ENCODE results near the gene C1orf52.

DNA sequence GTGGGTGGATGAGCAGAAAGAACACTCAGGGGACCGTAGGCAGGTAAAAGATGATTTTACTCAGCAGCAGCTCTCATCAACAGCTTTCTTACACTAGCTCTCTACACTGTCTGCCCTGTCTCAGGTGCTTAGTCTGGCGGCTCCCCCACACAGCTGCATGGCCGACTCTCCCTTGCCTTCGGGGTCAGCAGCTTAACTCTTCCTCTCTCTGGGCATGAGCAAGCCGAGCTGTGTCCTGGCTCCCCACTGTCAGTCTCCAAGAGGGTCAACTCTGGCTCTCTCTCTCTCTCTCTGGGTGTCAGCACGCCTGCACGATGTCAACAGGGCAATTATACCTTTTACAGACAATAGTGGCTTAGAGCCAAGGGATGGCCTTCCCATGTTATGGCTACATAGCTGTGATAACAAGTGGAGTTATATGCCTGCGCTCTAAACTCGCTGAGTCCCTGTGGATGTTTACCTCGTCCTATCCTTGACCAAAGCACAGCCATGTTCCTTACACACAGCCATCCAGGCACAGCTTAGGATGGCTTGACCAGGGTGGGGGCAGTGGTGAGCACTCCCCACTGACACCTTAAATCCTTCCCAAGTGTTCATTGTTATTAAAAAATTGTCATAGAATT, 20.1 kb upstream of the C1orf52 start:
- TF ChIP-seq SMAD3 (CRISPR knock-in tag; conservative IDR thresholded peaks at IDR 0.05) (peak; percentile 73; the same call in 1 of the 2 replicates), ZNF143 (CRISPR knock-in tag; IDR thresholded peaks at IDR 0.05) (no peak), ZC3H4 (CRISPR knock-in tag; IDR thresholded peaks at IDR 0.05; ENCODE audit: borderline replicate concordance) (no peak), CHD1 (IDR thresholded peaks at IDR 0.05; ENCODE audit: low read length) (no peak), ZNF124 (CRISPR knock-in tag; IDR thresholded peaks at IDR 0.05) (no peak), POLR3G (IDR thresholded peaks at IDR 0.05; ENCODE audit: extremely low read depth, insufficient read length, insufficient replicate concordance) (no peak)
- TF ChIP-seq, protein P1, sequence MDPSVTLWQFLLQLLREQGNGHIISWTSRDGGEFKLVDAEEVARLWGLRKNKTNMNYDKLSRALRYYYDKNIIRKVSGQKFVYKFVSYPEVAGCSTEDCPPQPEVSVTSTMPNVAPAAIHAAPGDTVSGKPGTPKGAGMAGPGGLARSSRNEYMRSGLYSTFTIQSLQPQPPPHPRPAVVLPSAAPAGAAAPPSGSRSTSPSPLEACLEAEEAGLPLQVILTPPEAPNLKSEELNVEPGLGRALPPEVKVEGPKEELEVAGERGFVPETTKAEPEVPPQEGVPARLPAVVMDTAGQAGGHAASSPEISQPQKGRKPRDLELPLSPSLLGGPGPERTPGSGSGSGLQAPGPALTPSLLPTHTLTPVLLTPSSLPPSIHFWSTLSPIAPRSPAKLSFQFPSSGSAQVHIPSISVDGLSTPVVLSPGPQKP (CRISPR knock-in tag; IDR thresholded peaks at IDR 0.05): no peak
- TF ChIP-seq, protein P2, sequence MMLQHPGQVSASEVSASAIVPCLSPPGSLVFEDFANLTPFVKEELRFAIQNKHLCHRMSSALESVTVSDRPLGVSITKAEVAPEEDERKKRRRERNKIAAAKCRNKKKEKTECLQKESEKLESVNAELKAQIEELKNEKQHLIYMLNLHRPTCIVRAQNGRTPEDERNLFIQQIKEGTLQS (IDR thresholded peaks at IDR 0.05): no peak
- TF ChIP-seq, protein P2 (CRISPR knock-in tag; conservative IDR thresholded peaks at IDR 0.05): no peak
- TF ChIP-seq, protein P3, sequence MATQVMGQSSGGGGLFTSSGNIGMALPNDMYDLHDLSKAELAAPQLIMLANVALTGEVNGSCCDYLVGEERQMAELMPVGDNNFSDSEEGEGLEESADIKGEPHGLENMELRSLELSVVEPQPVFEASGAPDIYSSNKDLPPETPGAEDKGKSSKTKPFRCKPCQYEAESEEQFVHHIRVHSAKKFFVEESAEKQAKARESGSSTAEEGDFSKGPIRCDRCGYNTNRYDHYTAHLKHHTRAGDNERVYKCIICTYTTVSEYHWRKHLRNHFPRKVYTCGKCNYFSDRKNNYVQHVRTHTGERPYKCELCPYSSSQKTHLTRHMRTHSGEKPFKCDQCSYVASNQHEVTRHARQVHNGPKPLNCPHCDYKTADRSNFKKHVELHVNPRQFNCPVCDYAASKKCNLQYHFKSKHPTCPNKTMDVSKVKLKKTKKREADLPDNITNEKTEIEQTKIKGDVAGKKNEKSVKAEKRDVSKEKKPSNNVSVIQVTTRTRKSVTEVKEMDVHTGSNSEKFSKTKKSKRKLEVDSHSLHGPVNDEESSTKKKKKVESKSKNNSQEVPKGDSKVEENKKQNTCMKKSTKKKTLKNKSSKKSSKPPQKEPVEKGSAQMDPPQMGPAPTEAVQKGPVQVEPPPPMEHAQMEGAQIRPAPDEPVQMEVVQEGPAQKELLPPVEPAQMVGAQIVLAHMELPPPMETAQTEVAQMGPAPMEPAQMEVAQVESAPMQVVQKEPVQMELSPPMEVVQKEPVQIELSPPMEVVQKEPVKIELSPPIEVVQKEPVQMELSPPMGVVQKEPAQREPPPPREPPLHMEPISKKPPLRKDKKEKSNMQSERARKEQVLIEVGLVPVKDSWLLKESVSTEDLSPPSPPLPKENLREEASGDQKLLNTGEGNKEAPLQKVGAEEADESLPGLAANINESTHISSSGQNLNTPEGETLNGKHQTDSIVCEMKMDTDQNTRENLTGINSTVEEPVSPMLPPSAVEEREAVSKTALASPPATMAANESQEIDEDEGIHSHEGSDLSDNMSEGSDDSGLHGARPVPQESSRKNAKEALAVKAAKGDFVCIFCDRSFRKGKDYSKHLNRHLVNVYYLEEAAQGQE (IDR thresholded peaks at IDR 0.05; ENCODE audit: borderline replicate concordance): no peak
- TF ChIP-seq, protein P3 (CRISPR knock-in tag; IDR thresholded peaks at IDR 0.05; ENCODE audit: low read depth): no peak
